MCF 10A (cell line): ENCODE results near the gene CCDC137. TPM values are rescaled to one million over a fixed set of nuclear protein-coding genes. Genes with fewer than 3 reads are reported as not detected.

Source experiments
- BruUV-seq: library from RNA; stranded (reverse); fragments of 400-500 nt; replicated peaks from 2 replicates; lab custom pipeline; 2021; lab: Mats Ljungman, UMichigan
- CTCF ChIA-PET: fragments of 300-600 bp; sonication (Branson Sonifier 250); formaldehyde crosslinking; extraction: SDS; loops from one replicate; lab custom pipeline; 2021; ENCODE audit warnings: antibody characterized with exemption, inconsistent platforms; lab: Yijun Ruan, JAX
- POLR2A ChIA-PET: fragments of 300-600, 350-650 bp; sonication (Branson Sonifier 250); formaldehyde crosslinking; extraction: SDS; loops from one replicate; lab custom pipeline; 2020; ENCODE audit warnings: antibody characterized with exemption, inconsistent platforms; lab: Yijun Ruan, JAX
- DNase-seq: peaks from one replicate; pipeline ENCODE4 v3.0.0-alpha.2; 2018; ENCODE audit not compliant: unreplicated experiment
- H3K27ac Mint-ChIP-seq: one replicate; pipeline ENCODE4 v1.8.0; 2022; ENCODE audit warnings: mild to moderate bottlenecking, low read depth, mixed read lengths; ENCODE audit not compliant: unreplicated experiment
- H3K27me3 Mint-ChIP-seq: one replicate; pipeline ENCODE4 v1.8.0; 2022; ENCODE audit warnings: mixed read lengths; ENCODE audit not compliant: insufficient read depth, unreplicated experiment
- H3K36me3 Mint-ChIP-seq: one replicate; pipeline ENCODE4 v1.8.0; 2022; ENCODE audit warnings: mild to moderate bottlenecking, moderate library complexity, mixed read lengths; ENCODE audit not compliant: insufficient read depth, unreplicated experiment
- H3K4me1 Mint-ChIP-seq: one replicate; pipeline ENCODE4 v1.8.0; 2022; ENCODE audit warnings: mixed read lengths; ENCODE audit not compliant: insufficient read depth, unreplicated experiment
- H3K4me3 Mint-ChIP-seq: one replicate; pipeline ENCODE4 v1.8.0; 2022; ENCODE audit warnings: mild to moderate bottlenecking, moderate library complexity, mixed read lengths; ENCODE audit not compliant: unreplicated experiment
- H3K9me3 Mint-ChIP-seq: one replicate; pipeline ENCODE4 v1.8.0; 2022; ENCODE audit warnings: mixed read lengths; ENCODE audit not compliant: unreplicated experiment
- intact Hi-C: fragments of 100-400 bp; cut with micrococcal nuclease; formaldehyde crosslinking; loops from 2 replicates; pipeline ENCODE4 v1.14.1; 2022
- microRNA-seq: library from miRNA; unstranded; fragments of <30 nt; microRNA quantifications from one replicate; pipeline ENCODE4 v1.2.0, GENCODE V29; 2022
- total RNA-seq: library from RNA; stranded (reverse); gene quantifications from 2 replicates; pipeline ENCODE4 v1.2.3, GENCODE V29; 2022
- TF ChIP-seq, protein P1 (sequence below): fragments of 200-600 bp; IDR thresholded peaks from one replicate; pipeline ENCODE4 v1.8.0; 2022; ENCODE audit warnings: antibody characterized with exemption, mild to moderate bottlenecking; ENCODE audit not compliant: unreplicated experiment

CCDC137 gene
- total RNA-seq, 1 experiment from 2014 or later, result 27.1 TPM

DNA sequence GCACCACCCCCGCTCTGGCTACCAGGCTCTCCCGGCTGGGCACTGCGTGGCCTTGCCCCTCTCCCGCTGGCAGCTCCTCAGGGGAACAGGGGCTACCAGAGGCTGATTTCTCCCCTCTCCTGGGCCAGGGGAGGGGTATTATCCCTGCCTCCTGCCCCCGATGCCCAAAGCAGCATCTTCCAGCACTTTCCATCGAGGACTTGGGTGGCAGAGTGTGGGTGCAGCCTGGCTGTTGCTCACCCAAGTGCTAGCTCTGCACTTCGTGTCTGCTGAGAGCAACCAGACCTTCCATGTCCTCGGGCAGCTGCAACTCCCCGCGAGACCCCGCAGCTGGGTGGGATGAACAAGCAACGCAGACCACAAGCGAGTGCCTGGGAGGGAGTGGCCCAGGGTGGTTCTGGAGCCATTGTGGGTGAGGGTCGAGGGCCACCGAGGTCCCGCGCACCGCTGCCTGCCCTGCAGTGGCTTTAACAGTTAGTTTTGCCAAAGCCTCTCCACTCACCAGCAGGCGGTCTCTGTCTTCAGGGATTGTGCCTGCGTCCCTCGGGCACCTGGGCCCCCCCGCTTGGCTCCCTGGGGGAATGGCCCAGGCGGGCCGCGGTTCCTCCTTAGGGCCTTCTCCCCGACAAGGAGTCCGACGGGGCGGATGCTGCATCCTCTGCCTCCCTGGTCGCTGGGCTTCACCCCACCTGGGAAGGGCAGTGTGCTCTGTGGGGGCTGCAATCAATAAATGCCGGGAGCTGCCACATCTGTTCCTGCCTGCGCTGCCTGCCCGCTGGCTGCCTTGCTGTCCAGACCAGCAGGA, 53.9 kb downstream of the CCDC137 start:
- ChIA-PET CTCF (interaction anchor here (0.6 to 1.0 kb wide), 2 partner anchors 9 to 121 kb away, joined by 3 read pairs; no protein-coding TSS in a partner anchor), POLR2A (interaction anchor here (1.6 to 1.8 kb wide), 2 partner anchors 17 to 37 kb away, joined by 5 to 9 read pairs; partner anchors contain the start of genes ARL16, HGS and MRPL12)
- TF ChIP-seq, protein P1, sequence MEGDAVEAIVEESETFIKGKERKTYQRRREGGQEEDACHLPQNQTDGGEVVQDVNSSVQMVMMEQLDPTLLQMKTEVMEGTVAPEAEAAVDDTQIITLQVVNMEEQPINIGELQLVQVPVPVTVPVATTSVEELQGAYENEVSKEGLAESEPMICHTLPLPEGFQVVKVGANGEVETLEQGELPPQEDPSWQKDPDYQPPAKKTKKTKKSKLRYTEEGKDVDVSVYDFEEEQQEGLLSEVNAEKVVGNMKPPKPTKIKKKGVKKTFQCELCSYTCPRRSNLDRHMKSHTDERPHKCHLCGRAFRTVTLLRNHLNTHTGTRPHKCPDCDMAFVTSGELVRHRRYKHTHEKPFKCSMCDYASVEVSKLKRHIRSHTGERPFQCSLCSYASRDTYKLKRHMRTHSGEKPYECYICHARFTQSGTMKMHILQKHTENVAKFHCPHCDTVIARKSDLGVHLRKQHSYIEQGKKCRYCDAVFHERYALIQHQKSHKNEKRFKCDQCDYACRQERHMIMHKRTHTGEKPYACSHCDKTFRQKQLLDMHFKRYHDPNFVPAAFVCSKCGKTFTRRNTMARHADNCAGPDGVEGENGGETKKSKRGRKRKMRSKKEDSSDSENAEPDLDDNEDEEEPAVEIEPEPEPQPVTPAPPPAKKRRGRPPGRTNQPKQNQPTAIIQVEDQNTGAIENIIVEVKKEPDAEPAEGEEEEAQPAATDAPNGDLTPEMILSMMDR, result no peak
- no peak overlapping the region for H3K4me3 Mint-ChIP-seq
- H3K36me3 Mint-ChIP-seq, result peaks cover 14% of the 10 kb centered on the region
- H3K9me3 Mint-ChIP-seq, result no peaks in the 10 kb centered on the region
- intact Hi-C loops, result no loop called here
- H3K27ac Mint-ChIP-seq, result no peak overlapping the region
- no TSS peak for BruUV-seq
- DNase-seq, result no peak
- peaks cover 21% of the 10 kb centered on the region for H3K4me1 Mint-ChIP-seq
- no peaks in the 10 kb centered on the region for H3K27me3 Mint-ChIP-seq

- TF ChIP-seq, protein P1, result no peak
- ChIA-PET CTCF (interaction anchor here (0.6 to 2.1 kb wide), 5 partner anchors 8 to 195 kb away, joined by 3 to 6 read pairs (median 3); no protein-coding TSS in a partner anchor), POLR2A (interaction anchor here (0.5 to 4.6 kb wide), 21 partner anchors 9 to 269 kb away, joined by 3 to 49 read pairs (median 4); partner anchors contain the start of genes ARL16, HGS, MCRIP1 and MRPL12)
- Mint-ChIP-seq H3K27me3 (no peaks in the 10 kb centered on the region), H3K27ac (no peak overlapping the region), H3K36me3 (peaks cover 14% of the 10 kb centered on the region), H3K4me3 (no peak overlapping the region), H3K4me1 (peaks cover 21% of the 10 kb centered on the region), H3K9me3 (no peaks in the 10 kb centered on the region)
- DNase-seq, result no peak
- no TSS peak for BruUV-seq
- intact Hi-C loops, result no loop called here
Measured at GRCh38 chr17:81722184-81723120, 55.9 kb downstream of the CCDC137 start.

Small RNAs within 50 kb of the gene (microRNA-seq; reads per million reads assigned to microRNA genes)
- 1.2 reads per million for gene MIR6786

Other genes starting within 250 kb of the CCDC137 start
- gene ACTG1, start 153.9 kb upstream of the CCDC137 start, total RNA-seq, result 1,056 and 1,461 TPM in 2 replicates
- 0.37 TPM in 1 of 2 replicates, not detected in the other for gene FSCN2, start 138.4 kb upstream of the CCDC137 start, total RNA-seq
- 23.4 and 32.5 TPM in 2 replicates for gene FAAP100, start 114.4 kb upstream of the CCDC137 start, total RNA-seq
- gene NPLOC4, start 29.6 kb upstream of the CCDC137 start, total RNA-seq, result 83.9 and 95.1 TPM in 2 replicates
- 1.8 and 2.1 TPM in 2 replicates for gene TSPAN10, start 29.5 kb upstream of the CCDC137 start, total RNA-seq
- not detected in 2 replicates for gene PDE6G, start 10.2 kb upstream of the CCDC137 start, total RNA-seq
- gene OXLD1, start 132 bp upstream of the CCDC137 start, total RNA-seq, result 47.6 and 54.8 TPM in 2 replicates
- gene ARL16, start 17.1 kb downstream of the CCDC137 start, total RNA-seq, result 34.8 and 38.6 TPM in 2 replicates
- 160 and 178 TPM in 2 replicates for gene HGS, start 17.3 kb downstream of the CCDC137 start, total RNA-seq
- 82.6 and 143 TPM in 2 replicates for gene MRPL12, start 36.6 kb downstream of the CCDC137 start, total RNA-seq
- gene SLC25A10, start 45.5 kb downstream of the CCDC137 start, total RNA-seq, result 5.1 and 9.5 TPM in 2 replicates
- not detected in 2 replicates for gene GCGR, start 137.4 kb downstream of the CCDC137 start, total RNA-seq
- gene MCRIP1, start 166.6 kb downstream of the CCDC137 start, total RNA-seq, result 35.6 and 39.2 TPM in 2 replicates
- gene PPP1R27, start 168.3 kb downstream of the CCDC137 start, total RNA-seq, result 0.29 TPM in 1 of 2 replicates, not detected in the other
- 894 and 1,111 TPM in 2 replicates for gene P4HB, start 193.8 kb downstream of the CCDC137 start, total RNA-seq
- gene ARHGDIA, start 204.6 kb downstream of the CCDC137 start, total RNA-seq, result 271 and 324 TPM in 2 replicates
- gene ALYREF, start 224.8 kb downstream of the CCDC137 start, total RNA-seq, result 114 and 115 TPM in 2 replicates
- 144 and 151 TPM in 2 replicates for gene ANAPC11, start 225.0 kb downstream of the CCDC137 start, total RNA-seq
- 0.28 TPM in 1 of 2 replicates, not detected in the other for gene NPB, start 235.5 kb downstream of the CCDC137 start, total RNA-seq
- 26.5 and 26.8 TPM in 2 replicates for gene PCYT2, start 244.7 kb downstream of the CCDC137 start, total RNA-seq